ENCODE data around the gene ROR1.

Gene ROR1

DNA sequence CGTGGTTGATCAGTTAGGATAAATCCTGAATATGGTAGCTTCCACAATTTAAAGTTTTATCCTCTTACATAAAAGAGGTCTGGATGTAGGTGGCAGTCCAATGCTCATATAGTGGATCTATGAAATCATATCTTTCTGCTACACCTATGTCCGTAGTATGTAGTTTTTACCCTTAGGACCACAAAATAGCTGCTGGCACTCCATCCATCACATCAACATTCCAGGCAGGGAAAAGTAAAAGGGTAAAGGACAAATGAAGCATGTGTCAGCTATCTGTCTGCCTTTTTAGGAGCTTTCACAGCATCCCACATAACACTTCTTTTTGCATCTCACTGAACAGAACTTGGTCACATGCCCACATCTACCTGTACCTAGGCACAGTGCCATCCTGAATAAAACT lies 184.7 kb downstream of the ROR1 start:
- DNase-seq, result no peak
- Histone ChIP-seq H3K79me2 (ENCODE audit: low read length) (no peaks in the 10 kb centered on the region), H3K9me2 (replicated peaks; ENCODE audit: insufficient read depth, low read length) (no peaks in the 10 kb centered on the region), H4K20me1 (ENCODE audit: insufficient read depth, low read length) (no peaks in the 10 kb centered on the region), H3K9ac (ENCODE audit: low read length) (no peak overlapping the region), H3F3A (ENCODE audit: insufficient read depth, low read length) (no peaks in the 10 kb centered on the region), H3K36me3 (replicated peaks; ENCODE audit: insufficient read depth, low read length) (no peaks in the 10 kb centered on the region), H3K9me3 (replicated peaks; ENCODE audit: insufficient read depth, low read length) (no peaks in the 10 kb centered on the region), H3K27ac (ENCODE audit: low read length) (no peak overlapping the region), H3K4me3 (ENCODE audit: low read length) (no peak overlapping the region), H3K27me3 (replicated peaks; ENCODE audit: insufficient read depth, low read length) (no peaks in the 10 kb centered on the region), H3K4me1 (ENCODE audit: low read length) (no peaks in the 10 kb centered on the region), H3K4me2 (ENCODE audit: low read depth, low read length) (no peak overlapping the region), H2AFZ (ENCODE audit: low read length) (no peak overlapping the region)
- TF ChIP-seq, protein P1, sequence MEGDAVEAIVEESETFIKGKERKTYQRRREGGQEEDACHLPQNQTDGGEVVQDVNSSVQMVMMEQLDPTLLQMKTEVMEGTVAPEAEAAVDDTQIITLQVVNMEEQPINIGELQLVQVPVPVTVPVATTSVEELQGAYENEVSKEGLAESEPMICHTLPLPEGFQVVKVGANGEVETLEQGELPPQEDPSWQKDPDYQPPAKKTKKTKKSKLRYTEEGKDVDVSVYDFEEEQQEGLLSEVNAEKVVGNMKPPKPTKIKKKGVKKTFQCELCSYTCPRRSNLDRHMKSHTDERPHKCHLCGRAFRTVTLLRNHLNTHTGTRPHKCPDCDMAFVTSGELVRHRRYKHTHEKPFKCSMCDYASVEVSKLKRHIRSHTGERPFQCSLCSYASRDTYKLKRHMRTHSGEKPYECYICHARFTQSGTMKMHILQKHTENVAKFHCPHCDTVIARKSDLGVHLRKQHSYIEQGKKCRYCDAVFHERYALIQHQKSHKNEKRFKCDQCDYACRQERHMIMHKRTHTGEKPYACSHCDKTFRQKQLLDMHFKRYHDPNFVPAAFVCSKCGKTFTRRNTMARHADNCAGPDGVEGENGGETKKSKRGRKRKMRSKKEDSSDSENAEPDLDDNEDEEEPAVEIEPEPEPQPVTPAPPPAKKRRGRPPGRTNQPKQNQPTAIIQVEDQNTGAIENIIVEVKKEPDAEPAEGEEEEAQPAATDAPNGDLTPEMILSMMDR (IDR thresholded peaks at IDR 0.05; ENCODE audit: low read length), result no peak
- TF ChIP-seq EZH2 (optimal IDR thresholded peaks at IDR 0.05; ENCODE audit: low read depth, low read length), result no peak
- no peak for TF ChIP-seq EZH2phosphoT487 (IDR thresholded peaks at IDR 0.05; ENCODE audit: low read length)

DNA sequence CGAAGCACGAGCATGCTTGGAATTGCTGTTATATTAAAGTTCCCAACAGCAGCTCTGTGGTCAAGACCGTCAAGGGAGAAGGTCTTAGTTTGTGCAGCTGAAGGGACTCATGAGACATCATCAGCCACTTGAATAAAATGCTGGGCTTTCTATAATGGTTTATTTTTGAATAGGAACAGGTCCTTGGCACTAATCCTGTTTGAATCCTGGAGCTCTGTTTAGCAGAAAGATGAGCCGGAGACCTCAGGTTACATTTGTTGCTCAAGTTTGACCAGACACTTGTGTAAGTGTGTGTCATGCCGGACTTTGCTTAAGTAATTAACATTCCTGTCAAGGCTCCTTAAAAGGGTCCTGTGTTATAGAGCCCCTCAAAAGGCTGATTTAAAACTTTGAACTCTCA lies 186.5 kb downstream of the ROR1 start:
- no peaks in the 10 kb centered on the region for H3K4me1 ChIP-seq (ENCODE audit: low read length)
- H3K4me3 ChIP-seq (ENCODE audit: low read length), result no peak overlapping the region
- H3K27me3 ChIP-seq (replicated peaks; ENCODE audit: insufficient read depth, low read length), result no peaks in the 10 kb centered on the region
- H3K27ac ChIP-seq (ENCODE audit: low read length), result no peak overlapping the region
- H4K20me1 ChIP-seq (ENCODE audit: insufficient read depth, low read length), result no peaks in the 10 kb centered on the region
- no peaks in the 10 kb centered on the region for H3K9me3 ChIP-seq (replicated peaks; ENCODE audit: insufficient read depth, low read length)
- no peak overlapping the region for H3K9ac ChIP-seq (ENCODE audit: low read length)
- H2AFZ ChIP-seq (ENCODE audit: low read length), result no peak overlapping the region
- no peak for DNase-seq
- H3K36me3 ChIP-seq (replicated peaks; ENCODE audit: insufficient read depth, low read length), result no peaks in the 10 kb centered on the region
- no peaks in the 10 kb centered on the region for H3K79me2 ChIP-seq (ENCODE audit: low read length)
- TF ChIP-seq EZH2 (optimal IDR thresholded peaks at IDR 0.05; ENCODE audit: low read depth, low read length), result no peak
- no peak for TF ChIP-seq EZH2phosphoT487 (IDR thresholded peaks at IDR 0.05; ENCODE audit: low read length)
- TF ChIP-seq, protein P1 (IDR thresholded peaks at IDR 0.05; ENCODE audit: low read length), result no peak
- no peaks in the 10 kb centered on the region for H3F3A ChIP-seq (ENCODE audit: insufficient read depth, low read length)
- H3K9me2 ChIP-seq (replicated peaks; ENCODE audit: insufficient read depth, low read length), result no peaks in the 10 kb centered on the region
- no peak overlapping the region for H3K4me2 ChIP-seq (ENCODE audit: low read depth, low read length)

DNA sequence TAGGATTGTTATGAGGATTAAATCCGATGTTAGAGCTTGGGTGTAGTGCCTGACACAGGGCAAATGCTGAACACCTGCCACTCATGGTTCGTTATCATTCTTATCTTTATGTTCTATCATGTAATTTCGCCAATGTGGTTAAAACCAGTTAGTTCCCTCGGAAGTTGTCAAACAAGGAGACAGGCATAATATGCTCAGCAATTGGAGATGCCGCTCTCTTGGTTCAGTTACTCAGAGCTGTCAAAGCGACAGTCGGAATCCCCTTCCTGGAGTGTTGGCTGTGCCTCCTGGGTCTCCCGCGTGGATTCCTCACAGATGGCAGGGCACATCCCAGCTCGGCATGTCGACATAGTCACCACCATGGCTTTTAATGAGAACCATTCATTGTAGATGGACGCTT lies 192.2 kb downstream of the ROR1 start:
- no peak for TF ChIP-seq EZH2 (optimal IDR thresholded peaks at IDR 0.05; ENCODE audit: low read depth, low read length)
- TF ChIP-seq EZH2phosphoT487 (IDR thresholded peaks at IDR 0.05; ENCODE audit: low read length), result no peak
- TF ChIP-seq, protein P1 (IDR thresholded peaks at IDR 0.05; ENCODE audit: low read length), result no peak
- H3K36me3 ChIP-seq (replicated peaks; ENCODE audit: insufficient read depth, low read length), result no peaks in the 10 kb centered on the region
- no peak overlapping the region for H3K27ac ChIP-seq (ENCODE audit: low read length)
- no peak for DNase-seq
- H3K4me1 ChIP-seq (ENCODE audit: low read length), result peaks cover 13% of the 10 kb centered on the region
- no peaks in the 10 kb centered on the region for H3K27me3 ChIP-seq (replicated peaks; ENCODE audit: insufficient read depth, low read length)
- no peak overlapping the region for H3K4me3 ChIP-seq (ENCODE audit: low read length)
- no peaks in the 10 kb centered on the region for H3K9me3 ChIP-seq (replicated peaks; ENCODE audit: insufficient read depth, low read length)
- H3K79me2 ChIP-seq (ENCODE audit: low read length), result no peaks in the 10 kb centered on the region
- H4K20me1 ChIP-seq (ENCODE audit: insufficient read depth, low read length), result no peaks in the 10 kb centered on the region
- no peak overlapping the region for H3K9ac ChIP-seq (ENCODE audit: low read length)
- H3K9me2 ChIP-seq (replicated peaks; ENCODE audit: insufficient read depth, low read length), result no peaks in the 10 kb centered on the region
- no peaks in the 10 kb centered on the region for H3F3A ChIP-seq (ENCODE audit: insufficient read depth, low read length)
- no peak overlapping the region for H3K4me2 ChIP-seq (ENCODE audit: low read depth, low read length)
- H2AFZ ChIP-seq (ENCODE audit: low read length), result no peak overlapping the region
